OCI-LY1 (cell line): Measurements from ENCODE around the gene NDUFA3.

ENCODE experiments used
- H2AFZ ChIP-seq: fragments of 200-600 bp; sonication (generic), shearing (Covaris generic); 2 replicates; pipeline ENCODE4 v1.6.0; 2014; ENCODE audit warnings: antibody characterized with exemption, mild to moderate bottlenecking, low read length
- H3F3A ChIP-seq: fragments of 200-600 bp; sonication (generic), shearing (Covaris generic); 2 replicates; pipeline ENCODE4 v1.6.0; 2014; ENCODE audit warnings: mild to moderate bottlenecking, antibody characterized with exemption, low read length, moderate library complexity; ENCODE audit not compliant: insufficient read depth
- H3K27ac ChIP-seq: fragments of 200-600 bp; sonication (generic); 2 replicates; pipeline ENCODE4 v1.5.1; 2014; ENCODE audit warnings: low read length, mixed run types, mild to moderate bottlenecking, low read depth; ENCODE audit not compliant: poor library complexity, severe bottlenecking
- H3K27me3 ChIP-seq: fragments of 200-600 bp; sonication (generic); 2 replicates; pipeline ENCODE4 v1.6.0; 2014; ENCODE audit warnings: antibody characterized with exemption, mild to moderate bottlenecking, low read length, moderate library complexity; ENCODE audit not compliant: insufficient read depth
- H3K36me3 ChIP-seq: fragments of 200-600 bp; sonication (generic); 2 replicates; pipeline ENCODE4 v1.6.1; 2014; ENCODE audit warnings: mild to moderate bottlenecking, antibody characterized with exemption, low read length, moderate library complexity, mixed read lengths; ENCODE audit not compliant: insufficient read depth
- H3K4me1 ChIP-seq: fragments of 200-600 bp; sonication (generic); 2 replicates; pipeline ENCODE4 v1.5.1; 2014; ENCODE audit warnings: mild to moderate bottlenecking, low read length, moderate library complexity; ENCODE audit not compliant: insufficient read depth, severe bottlenecking
- H3K4me2 ChIP-seq: fragments of 200-600 bp; sonication (generic), shearing (Covaris generic); 2 replicates; pipeline ENCODE4 v1.6.1; 2014; ENCODE audit warnings: low read length
- H3K4me3 ChIP-seq: fragments of 200-600 bp; sonication (generic); 2 replicates; pipeline ENCODE4 v1.5.1; 2014; ENCODE audit warnings: low read length, low read depth, mild to moderate bottlenecking, mixed read lengths; ENCODE audit not compliant: poor library complexity, severe bottlenecking
- H3K79me2 ChIP-seq: fragments of 200-600 bp; shearing (Covaris generic); 2 replicates; pipeline ENCODE4 v1.6.1; 2016; ENCODE audit warnings: mixed run types, low read length, mixed read lengths; ENCODE audit not compliant: insufficient read depth
- H3K9ac ChIP-seq: fragments of 200-600 bp; sonication (generic), shearing (Covaris generic); 2 replicates; pipeline ENCODE4 v1.6.1; 2014; ENCODE audit warnings: mild to moderate bottlenecking, low read length, mixed read lengths
- H3K9me2 ChIP-seq: fragments of 200-600 bp; sonication (generic), shearing (Covaris generic); 2 replicates; pipeline ENCODE4 v1.6.1; 2014; ENCODE audit warnings: low read depth, mild to moderate bottlenecking, low read length, mixed read lengths
- H3K9me3 ChIP-seq: fragments of 200-600 bp; shearing (Covaris generic); 2 replicates; pipeline ENCODE4 v1.6.1; 2014; ENCODE audit warnings: low read length, mixed read lengths
- H4K20me1 ChIP-seq: fragments of 200-600 bp; sonication (generic), shearing (Covaris generic); 2 replicates; pipeline ENCODE4 v1.6.0; 2016; ENCODE audit warnings: mild to moderate bottlenecking, low read length; ENCODE audit not compliant: insufficient read depth
- EZH2 ChIP-seq: fragments of 200-600 bp; sonication (generic), shearing (Covaris generic); IDR thresholded peaks from 2 replicates; pipeline ENCODE4 v1.8.0; 2017; ENCODE audit warnings: borderline replicate concordance, mixed run types, mild to moderate bottlenecking, antibody characterized with exemption, low read length, moderate library complexity, mixed read lengths
- TF ChIP-seq, protein P1 (sequence below): fragments of 200-600 bp; sonication (generic), shearing (Covaris generic); IDR thresholded peaks from 2 replicates; pipeline ENCODE4 v1.5.1; 2017; ENCODE audit warnings: mild to moderate bottlenecking, antibody characterized with exemption, low read length, moderate library complexity, mixed read lengths

The NDUFA3 gene

DNA sequence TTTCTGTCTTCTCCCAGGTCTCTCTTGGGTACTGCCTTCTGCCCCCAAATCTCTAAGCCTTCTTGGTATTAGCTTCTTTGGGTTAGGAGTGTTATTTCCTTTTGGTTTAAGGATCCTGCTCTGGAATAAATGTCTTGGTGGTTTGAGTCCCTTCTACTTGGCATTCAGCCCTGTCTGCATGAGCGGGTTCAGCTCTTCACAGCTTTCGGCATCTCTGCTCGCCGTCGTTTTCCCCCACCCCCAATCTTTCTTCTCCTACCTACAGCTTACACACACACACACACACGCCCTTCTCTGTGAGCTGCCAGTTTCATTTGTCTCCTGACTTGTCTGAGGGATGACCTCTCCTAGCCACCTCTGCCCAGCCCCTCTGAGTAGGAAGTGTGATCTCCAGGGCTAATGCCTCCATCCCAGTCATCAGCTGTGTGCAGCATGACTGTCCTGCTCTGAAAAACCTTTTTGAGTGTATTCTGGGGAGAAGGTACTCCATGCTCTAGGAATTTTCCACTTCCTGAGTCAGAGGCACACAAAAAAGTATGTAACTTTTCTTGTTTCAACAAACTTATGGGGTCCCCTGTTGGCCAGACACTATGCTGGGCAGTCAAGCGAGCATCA lies 39.6 kb downstream of the NDUFA3 start:
- TF ChIP-seq EZH2: no peak
- TF ChIP-seq, protein P1, sequence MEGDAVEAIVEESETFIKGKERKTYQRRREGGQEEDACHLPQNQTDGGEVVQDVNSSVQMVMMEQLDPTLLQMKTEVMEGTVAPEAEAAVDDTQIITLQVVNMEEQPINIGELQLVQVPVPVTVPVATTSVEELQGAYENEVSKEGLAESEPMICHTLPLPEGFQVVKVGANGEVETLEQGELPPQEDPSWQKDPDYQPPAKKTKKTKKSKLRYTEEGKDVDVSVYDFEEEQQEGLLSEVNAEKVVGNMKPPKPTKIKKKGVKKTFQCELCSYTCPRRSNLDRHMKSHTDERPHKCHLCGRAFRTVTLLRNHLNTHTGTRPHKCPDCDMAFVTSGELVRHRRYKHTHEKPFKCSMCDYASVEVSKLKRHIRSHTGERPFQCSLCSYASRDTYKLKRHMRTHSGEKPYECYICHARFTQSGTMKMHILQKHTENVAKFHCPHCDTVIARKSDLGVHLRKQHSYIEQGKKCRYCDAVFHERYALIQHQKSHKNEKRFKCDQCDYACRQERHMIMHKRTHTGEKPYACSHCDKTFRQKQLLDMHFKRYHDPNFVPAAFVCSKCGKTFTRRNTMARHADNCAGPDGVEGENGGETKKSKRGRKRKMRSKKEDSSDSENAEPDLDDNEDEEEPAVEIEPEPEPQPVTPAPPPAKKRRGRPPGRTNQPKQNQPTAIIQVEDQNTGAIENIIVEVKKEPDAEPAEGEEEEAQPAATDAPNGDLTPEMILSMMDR: no peak
- Histone ChIP-seq H4K20me1 (no peaks in the 10 kb centered on the region), H3F3A (no peaks in the 10 kb centered on the region), H3K4me2 (no peak overlapping the region), H3K36me3 (peaks cover 79% of the 10 kb centered on the region), H3K27ac (no peak overlapping the region), H3K9me3 (no peaks in the 10 kb centered on the region), H3K9ac (no peak overlapping the region), H2AFZ (no peak overlapping the region), H3K4me1 (peaks cover 15% of the 10 kb centered on the region), H3K27me3 (no peaks in the 10 kb centered on the region), H3K9me2 (no peaks in the 10 kb centered on the region), H3K79me2 (peaks cover 32% of the 10 kb centered on the region), H3K4me3 (no peak overlapping the region)

DNA sequence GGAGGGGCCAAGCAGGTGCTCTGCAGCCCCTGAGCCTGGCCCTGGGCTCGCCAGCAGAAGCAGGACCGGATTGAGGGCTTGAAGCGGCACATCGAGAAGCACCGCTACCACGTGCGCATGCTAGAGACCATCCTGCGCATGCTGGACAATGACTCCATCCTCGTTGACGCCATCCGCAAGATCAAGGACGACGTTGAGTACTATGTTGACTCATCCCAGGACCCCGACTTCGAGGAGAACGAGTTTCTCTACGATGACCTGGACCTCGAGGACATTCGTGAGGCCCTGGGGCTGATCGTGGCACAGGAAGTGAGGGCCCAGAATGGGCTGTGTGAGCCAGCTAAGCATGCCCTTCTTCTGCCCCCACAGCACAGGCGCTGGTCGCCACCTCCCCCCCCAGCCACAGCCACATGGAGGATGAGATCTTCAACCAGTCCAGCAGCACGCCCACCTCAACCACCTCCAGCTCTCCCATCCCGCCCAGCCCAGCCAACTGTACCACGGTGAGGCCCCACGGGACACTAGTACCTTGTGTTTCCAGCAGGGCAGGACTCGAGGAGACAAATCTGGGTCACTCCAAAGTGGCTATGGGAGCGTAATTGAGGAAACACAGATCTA lies 43.0 kb downstream of the NDUFA3 start:
- Histone ChIP-seq H3F3A (no peaks in the 10 kb centered on the region), H3K36me3 (peaks cover 99% of the 10 kb centered on the region), H3K9me2 (no peaks in the 10 kb centered on the region), H3K27me3 (no peaks in the 10 kb centered on the region), H3K27ac (no peak overlapping the region), H3K79me2 (0 out of 2 replicates have a peak, but pooled peaks cover 10% of the 10 kb centered on the region), H3K4me1 (no peaks in the 10 kb centered on the region), H3K9ac (no peak overlapping the region), H3K4me2 (no peak overlapping the region), H3K4me3 (no peak overlapping the region), H2AFZ (no peak overlapping the region), H3K9me3 (no peaks in the 10 kb centered on the region), H4K20me1 (no peaks in the 10 kb centered on the region)
- TF ChIP-seq, protein P1: no peak
- no peak for TF ChIP-seq EZH2

DNA sequence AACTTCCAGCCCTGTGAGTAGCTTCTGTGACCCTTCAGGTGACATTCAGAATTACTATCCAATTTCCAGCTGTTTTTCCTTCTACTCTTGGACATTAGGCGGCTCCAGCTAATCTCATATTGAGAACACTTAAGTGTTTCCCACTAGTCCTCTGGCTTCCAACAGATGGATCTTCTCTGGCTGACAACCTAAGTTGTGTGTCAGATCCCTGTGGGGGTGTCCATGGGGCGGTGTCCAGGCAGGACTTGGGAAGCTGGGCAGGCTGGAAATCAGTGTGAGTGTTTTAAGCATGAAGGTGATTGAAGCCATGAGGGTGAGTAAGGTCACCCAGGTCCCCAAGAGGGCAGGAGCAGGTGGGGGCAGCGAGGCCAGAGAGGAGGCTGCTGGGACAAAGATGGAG lies 45.0 kb downstream of the NDUFA3 start:
- H3K9me3 ChIP-seq: no peaks in the 10 kb centered on the region
- no peaks in the 10 kb centered on the region for H3K9me2 ChIP-seq
- no peaks in the 10 kb centered on the region for H3K79me2 ChIP-seq
- TF ChIP-seq EZH2: no peak
- TF ChIP-seq, protein P1: no peak
- no peak overlapping the region for H3K4me2 ChIP-seq
- H3K4me1 ChIP-seq: no peaks in the 10 kb centered on the region
- H3K27me3 ChIP-seq: no peaks in the 10 kb centered on the region
- no peak overlapping the region for H3K9ac ChIP-seq
- no peaks in the 10 kb centered on the region for H3F3A ChIP-seq
- H3K27ac ChIP-seq: no peak overlapping the region
- H4K20me1 ChIP-seq: no peaks in the 10 kb centered on the region
- no peak overlapping the region for H2AFZ ChIP-seq
- peaks cover 98% of the 10 kb centered on the region for H3K36me3 ChIP-seq
- no peak overlapping the region for H3K4me3 ChIP-seq
